Measurements from ENCODE around the gene CHD9. TPM values are rescaled to one million over a fixed set of nuclear protein-coding genes. Genes with fewer than 3 reads are reported as not detected.

CHD9 gene
- total and polyA plus RNA-seq, 9 of the 15 experiments (the other 6 are each of a cell fraction or from before 2014, with no cell fraction given) = 29.0 to 69.3 (median 40.6) TPM

GRCh38 chr16:53249331-53249730 lies 194.5 kb downstream of the CHD9 start (continued):
- TF ChIP-seq ZNF79 (CRISPR knock-in tag; IDR thresholded peaks at IDR 0.05; ENCODE audit: low read depth) = no peak
- TF ChIP-seq ZNF668 (CRISPR knock-in tag; IDR thresholded peaks at IDR 0.05) = no peak
- no peak for TF ChIP-seq RHOXF2B (CRISPR knock-in tag; conservative IDR thresholded peaks at IDR 0.05)
- TF ChIP-seq CHCHD3 (CRISPR knock-in tag; IDR thresholded peaks at IDR 0.05) = no peak
- TF ChIP-seq CEBPB (tag; IDR thresholded peaks at IDR 0.05) = no peak
- no peak for TF ChIP-seq ZFPM2 (CRISPR knock-in tag; IDR thresholded peaks at IDR 0.05)
- TF ChIP-seq MXI1 (IDR thresholded peaks at IDR 0.05; ENCODE audit: low read depth, low read length) = no peak
- no peak for TF ChIP-seq ZKSCAN1 (IDR thresholded peaks at IDR 0.05; ENCODE audit: low read depth, low read length)
- no peak for TF ChIP-seq CTCF (IDR thresholded peaks at IDR 0.05 in 2 of 3, conservative IDR thresholded peaks at IDR 0.05 in 1 of 3; ENCODE audit: insufficient read depth in 2 of 3, low read depth in 1 of 3, low read length in 3 of 3)
- TF ChIP-seq SRSF1 (IDR thresholded peaks at IDR 0.05; ENCODE audit: low read depth, low read length) = no peak
- TF ChIP-seq TARDBP (IDR thresholded peaks at IDR 0.05) = no peak
- no peak for TF ChIP-seq MITF (IDR thresholded peaks at IDR 0.05)
- no peak for TF ChIP-seq NR4A1 (CRISPR knock-in tag; IDR thresholded peaks at IDR 0.05)
- no peak for TF ChIP-seq NR4A1 (tag; IDR thresholded peaks at IDR 0.05)
- TF ChIP-seq ARID3B (CRISPR knock-in tag; IDR thresholded peaks at IDR 0.05; ENCODE audit: borderline replicate concordance) = no peak
- no peak for TF ChIP-seq PRMT5 (CRISPR knock-in tag; IDR thresholded peaks at IDR 0.05)
